ENCODE data around the gene INSM2. TPM values are rescaled to one million over a fixed set of nuclear protein-coding genes. Genes with fewer than 3 reads are reported as not detected.

The INSM2 gene
- total RNA-seq, 3 donors from 2014 or later (not counting 1 experiment from before 2014, with no cell fraction given): not detected

Other genes starting within 250 kb of the INSM2 start
- 100 to 1,000 TPM; 130 to 141 (median 139) TPM for gene PSMA6, start 241.8 kb upstream of the INSM2 start, total RNA-seq
- gene NFKBIA, start 129.4 kb upstream of the INSM2 start, total RNA-seq: 1,000 to 10,000 TPM; 2,039 to 3,339 (median 2,499) TPM